Omental fat pad (tissue), 4 donors: Measurements from ENCODE around the gene ERICH3. TPM values are rescaled to one million over a fixed set of nuclear protein-coding genes. Genes with fewer than 3 reads are reported as not detected.

ENCODE experiments used
- ATAC-seq: fragments of 150-250 bp; one replicate; pipeline ENCODE4 v1.9.1; 2016; ENCODE audit warnings: mild to moderate bottlenecking, moderate library complexity; ENCODE audit not compliant: low FRiP score
- DNase-seq: peaks from one replicate; pipeline ENCODE4 v3.0.0-alpha.2; 2019; ENCODE audit warnings: low spot score
- total RNA-seq, 4 donors: library from RNA; depleted of rRNA; stranded (reverse); fragments of >200 nt; gene quantifications; one replicate each; pipeline ENCODE4 v1.1.0, GENCODE V29; 2016
- TF ChIP-seq, protein P1 (sequence below), 3 donors: fragments of 450-650 bp; IDR thresholded peaks; one replicate each; pipeline ENCODE4 v1.5.1; 2016 to 2017; ENCODE audit warnings: antibody characterized with exemption in 3 of 3, mild to moderate bottlenecking in 3 of 3, moderate library complexity in 2 of 3

The ERICH3 gene
- total RNA-seq, 4 donors from 2014 or later, result 0.09 to 0.24 TPM; not detected in 2

DNA sequence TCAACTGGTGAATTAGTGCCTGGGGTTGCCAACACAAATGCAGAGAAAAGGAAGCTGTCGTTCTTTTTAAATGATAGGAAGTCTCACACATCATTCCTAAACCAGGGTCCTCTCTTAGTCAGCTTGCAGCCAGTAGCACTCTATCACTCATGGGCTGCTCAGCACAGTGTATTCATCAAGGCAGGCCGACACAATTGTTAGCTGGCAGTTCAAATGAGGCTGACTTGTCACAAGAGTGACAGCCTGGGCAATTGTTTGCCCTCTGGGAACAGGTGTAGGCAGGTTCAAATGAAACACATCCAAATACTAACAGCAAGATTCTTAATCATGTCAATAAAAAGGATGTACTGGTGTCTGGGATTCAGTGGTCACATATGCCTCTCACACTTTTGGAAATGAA, 76.9 kb downstream of the ERICH3 start:
- ATAC-seq (no peak), DNase-seq (no peak)
- TF ChIP-seq, protein P1, sequence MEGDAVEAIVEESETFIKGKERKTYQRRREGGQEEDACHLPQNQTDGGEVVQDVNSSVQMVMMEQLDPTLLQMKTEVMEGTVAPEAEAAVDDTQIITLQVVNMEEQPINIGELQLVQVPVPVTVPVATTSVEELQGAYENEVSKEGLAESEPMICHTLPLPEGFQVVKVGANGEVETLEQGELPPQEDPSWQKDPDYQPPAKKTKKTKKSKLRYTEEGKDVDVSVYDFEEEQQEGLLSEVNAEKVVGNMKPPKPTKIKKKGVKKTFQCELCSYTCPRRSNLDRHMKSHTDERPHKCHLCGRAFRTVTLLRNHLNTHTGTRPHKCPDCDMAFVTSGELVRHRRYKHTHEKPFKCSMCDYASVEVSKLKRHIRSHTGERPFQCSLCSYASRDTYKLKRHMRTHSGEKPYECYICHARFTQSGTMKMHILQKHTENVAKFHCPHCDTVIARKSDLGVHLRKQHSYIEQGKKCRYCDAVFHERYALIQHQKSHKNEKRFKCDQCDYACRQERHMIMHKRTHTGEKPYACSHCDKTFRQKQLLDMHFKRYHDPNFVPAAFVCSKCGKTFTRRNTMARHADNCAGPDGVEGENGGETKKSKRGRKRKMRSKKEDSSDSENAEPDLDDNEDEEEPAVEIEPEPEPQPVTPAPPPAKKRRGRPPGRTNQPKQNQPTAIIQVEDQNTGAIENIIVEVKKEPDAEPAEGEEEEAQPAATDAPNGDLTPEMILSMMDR (IDR thresholded peaks at IDR 0.05), result no peak

DNA sequence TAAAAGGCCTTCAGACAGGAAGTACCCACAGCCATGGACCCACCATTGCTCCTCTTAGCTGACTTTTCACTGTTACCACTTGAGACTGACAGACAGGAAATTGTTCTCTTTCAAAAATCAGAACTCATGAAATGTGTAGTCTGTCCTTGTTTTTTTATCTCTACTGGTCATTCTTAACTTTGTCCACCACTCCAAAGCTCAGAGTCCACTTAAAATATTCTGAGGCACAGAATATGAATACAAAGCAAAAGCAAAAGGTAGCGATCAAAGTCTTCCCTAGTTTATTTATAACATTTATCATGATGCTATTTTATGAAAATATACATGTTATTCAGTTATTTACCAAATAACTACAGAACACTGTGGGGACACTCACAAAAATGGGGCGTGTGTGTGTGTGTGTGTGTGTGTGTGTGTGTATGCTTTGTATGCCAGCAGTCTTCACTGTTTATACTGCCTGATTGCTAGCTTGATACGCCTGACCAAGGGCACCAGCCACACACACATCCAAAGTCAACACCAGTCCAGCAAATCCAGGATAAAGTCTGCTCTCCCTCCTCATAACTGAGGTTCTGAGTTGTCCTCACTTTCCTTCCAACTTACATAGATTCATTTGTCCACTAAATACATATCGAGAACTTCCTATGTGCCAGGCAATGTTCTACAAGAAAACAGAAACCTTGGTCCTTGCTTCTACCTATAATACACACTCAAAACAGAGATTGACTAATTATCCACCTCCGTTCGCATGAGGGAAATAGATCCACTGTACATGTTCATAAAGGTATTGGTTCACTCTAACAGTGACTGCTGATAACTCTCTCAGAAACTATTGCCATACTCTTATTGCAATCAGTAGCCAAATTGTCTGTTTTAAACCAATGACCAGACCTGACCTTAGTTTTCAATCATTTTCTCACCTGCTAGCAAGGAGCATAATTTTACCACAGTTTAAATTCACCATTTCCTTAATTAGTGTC, 79.4 kb downstream of the ERICH3 start:
- DNase-seq, result no peak
- ATAC-seq, result no peak
- TF ChIP-seq, protein P1 (IDR thresholded peaks at IDR 0.05), result no peak

DNA sequence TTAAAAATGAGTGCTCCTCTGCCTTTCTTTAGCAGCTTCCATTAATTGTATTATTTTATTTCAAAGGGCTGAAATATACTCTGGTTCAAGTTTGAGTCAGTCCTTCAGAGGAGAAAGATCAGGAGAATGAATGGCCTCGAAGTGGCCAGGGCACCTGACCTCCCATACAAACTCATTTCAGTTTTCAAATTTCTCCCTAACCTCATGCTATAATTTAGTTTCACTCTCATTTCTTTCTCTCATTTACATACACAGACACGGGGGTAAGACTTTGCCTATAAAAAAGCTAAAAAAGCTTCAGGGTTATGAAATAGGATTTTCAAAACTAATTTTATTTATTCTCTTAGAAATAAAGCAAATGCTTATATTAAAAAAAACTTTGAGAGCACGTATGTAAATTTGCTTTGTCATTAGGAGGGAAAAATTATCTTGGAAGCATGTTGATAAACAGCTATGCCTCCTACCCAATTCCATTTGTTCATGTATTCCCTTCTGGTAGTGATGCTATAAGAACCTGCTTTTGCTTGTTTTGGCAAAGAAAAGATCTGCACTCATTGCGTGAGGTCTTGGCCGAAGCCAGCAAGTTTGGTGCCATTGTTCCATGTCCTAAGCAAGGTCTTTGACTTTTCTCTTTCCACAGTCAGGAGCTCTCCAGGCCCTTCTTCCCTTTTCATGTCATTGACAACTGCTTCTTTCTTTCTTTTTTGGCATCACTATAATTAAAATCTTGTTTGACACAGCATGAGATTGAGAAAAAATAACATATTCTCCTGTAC, 80.8 kb downstream of the ERICH3 start:
- ATAC-seq, result no peak
- TF ChIP-seq, protein P1 (IDR thresholded peaks at IDR 0.05), result no peak
- DNase-seq, result no peak

DNA sequence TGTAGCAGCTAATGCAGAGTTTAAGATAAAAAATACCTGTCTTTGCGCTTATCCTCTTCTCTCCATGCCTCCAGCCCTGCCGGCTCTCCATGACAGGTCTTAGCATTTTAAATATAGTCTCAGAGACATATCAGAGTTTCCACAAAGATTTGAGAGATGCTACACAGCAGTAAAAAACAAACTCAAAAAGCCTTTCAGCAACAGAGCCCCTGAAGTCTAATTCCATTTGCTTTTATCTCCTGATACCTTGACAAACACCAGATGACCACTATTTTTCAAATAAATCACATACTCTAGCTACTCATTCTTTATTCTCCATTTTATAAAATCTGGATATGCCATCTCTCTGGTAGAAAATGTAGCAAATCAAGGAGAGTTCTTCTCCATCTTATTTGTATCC, 81.6 kb downstream of the ERICH3 start:
- no peak for DNase-seq
- TF ChIP-seq, protein P1 (IDR thresholded peaks at IDR 0.05), result no peak
- ATAC-seq, result no peak

DNA sequence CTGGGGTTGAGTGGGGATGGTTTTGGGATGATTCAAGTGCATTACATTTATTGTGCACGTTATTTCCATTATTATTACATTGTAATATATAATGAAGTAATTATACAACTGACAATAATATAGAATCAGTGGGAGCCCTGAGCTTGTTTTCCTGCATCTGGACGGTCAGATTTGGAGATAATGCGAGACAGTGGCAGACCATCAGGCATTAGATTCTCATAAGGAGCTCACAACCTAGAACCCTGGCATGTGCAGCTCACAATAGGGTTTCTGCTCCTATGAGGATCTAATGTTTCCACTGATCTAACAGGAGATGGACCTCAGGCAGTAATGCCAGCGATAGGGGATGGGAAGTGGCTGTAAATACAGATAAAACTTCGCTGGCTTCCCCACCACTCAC, 83.3 kb downstream of the ERICH3 start:
- no peak for DNase-seq
- TF ChIP-seq, protein P1 (IDR thresholded peaks at IDR 0.05), result no peak
- ATAC-seq, result no peak

DNA sequence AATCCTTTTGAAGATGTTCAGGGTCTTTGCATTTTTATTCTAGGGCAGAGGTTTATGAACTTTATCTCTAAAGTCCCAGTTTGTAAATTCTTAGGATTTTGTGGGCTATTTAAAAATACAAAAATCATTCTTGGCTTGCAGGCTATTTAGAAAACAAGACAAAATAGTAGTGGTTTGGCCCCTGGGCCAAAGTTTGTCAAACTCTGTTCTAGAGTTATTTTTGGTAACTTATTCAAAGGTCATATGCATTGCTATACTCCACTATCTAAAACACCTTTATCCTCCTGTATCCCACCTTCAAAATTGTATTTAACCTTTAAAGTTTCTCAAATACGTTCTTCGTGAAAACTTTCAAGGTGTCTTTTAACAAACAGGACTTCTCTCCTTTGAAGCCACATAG, 85.7 kb downstream of the ERICH3 start:
- ATAC-seq (no peak), DNase-seq (no peak)
- TF ChIP-seq, protein P1 (IDR thresholded peaks at IDR 0.05), result no peak
